ENCODE measurements around the gene LPCAT3.

GRCh38 chr12:7066596-7066995 lies 48.3 kb upstream of the LPCAT3 start:
- TF ChIP-seq CTCF (IDR thresholded peaks at IDR 0.05; ENCODE audit: insufficient read depth, low read length): no peak
- no peak for TF ChIP-seq POLR2AphosphoS5 (IDR thresholded peaks at IDR 0.05; ENCODE audit: low read depth)
- no peak for TF ChIP-seq REST (IDR thresholded peaks at IDR 0.05; ENCODE audit: insufficient replicate concordance, low read depth)
- TF ChIP-seq SPI1 (IDR thresholded peaks at IDR 0.05; ENCODE audit: borderline replicate concordance, low read depth): no peak
- no peak for TF ChIP-seq GABPA (IDR thresholded peaks at IDR 0.05; ENCODE audit: low read depth)

Data from HL-60 (cell line).